Activated CD8-positive, alpha-beta memory T cell treated with anti-CD3 and anti-CD28 coated beads for 4 hours (primary cell): ENCODE results near the gene OPN4.

Experiments
- DNase-seq, 2 donors: peaks; one replicate each; pipeline ENCODE4 v3.0.0-alpha.2; 2020; ENCODE audit warnings: low read depth in 2 of 2

Gene OPN4

GRCh38 chr10:86699541-86699940, 45.2 kb downstream of the OPN4 start:
- no peak for DNase-seq

GRCh38 chr10:86699991-86700840, 45.9 kb downstream of the OPN4 start:
- no peak for DNase-seq

DNA sequence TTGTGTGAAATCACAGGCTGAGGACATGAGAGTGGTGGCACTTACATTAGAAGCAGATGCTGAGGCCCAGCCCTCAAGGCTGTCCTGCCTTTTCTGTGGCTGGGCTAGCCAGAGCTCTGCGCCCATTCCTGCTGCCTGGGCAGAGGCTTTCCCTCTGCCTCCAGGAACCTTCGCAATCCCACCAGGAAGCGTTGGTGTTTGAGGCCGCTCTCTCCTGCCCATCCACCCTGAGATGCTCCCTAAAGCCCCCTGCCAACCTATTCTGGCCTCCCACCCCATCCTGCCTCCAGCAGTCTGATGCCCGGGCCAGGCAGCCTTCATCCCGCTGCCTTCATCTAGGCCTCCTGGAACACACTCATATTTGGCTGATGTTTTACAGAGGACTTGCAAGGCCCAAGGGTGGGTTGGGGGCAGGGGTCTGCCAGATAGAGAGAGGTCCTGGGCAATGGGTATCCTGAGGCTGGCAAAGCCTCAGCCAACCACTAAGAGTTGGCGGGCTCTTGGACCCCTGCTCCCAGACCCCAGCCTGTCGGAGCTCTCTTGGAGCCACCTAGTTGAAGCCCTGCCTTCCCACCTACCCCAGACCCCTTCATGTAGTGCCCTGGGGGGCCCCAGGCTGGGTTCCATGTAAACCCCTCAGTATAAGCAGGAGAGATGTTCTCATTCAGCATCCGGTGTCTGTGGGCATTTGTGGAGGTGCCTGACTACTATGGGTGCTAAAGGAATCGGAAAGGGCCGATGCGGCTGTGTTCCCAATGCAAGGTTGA, 46.7 kb downstream of the OPN4 start:
- no peak for DNase-seq

GRCh38 chr10:86703176-86703575, 48.8 kb downstream of the OPN4 start:
- DNase-seq: no peak

DNA sequence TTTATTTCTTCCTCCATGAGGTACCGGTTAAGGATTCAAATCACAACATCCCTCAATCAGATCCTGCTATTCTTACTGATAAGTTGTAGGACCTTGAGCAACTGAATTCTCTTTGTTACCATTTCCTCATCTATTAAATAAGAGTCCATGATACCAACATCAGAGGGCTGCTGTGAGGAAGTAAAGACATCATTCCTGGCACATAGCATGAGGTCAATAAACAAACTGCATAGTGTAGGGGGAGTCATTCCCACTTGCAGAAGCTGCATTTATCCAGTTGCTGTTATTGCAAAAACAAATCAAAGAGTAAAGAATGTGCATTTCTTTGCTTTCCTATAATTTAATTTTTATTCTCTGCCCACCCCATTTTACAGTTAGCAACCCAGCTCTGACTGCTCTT, 50.8 kb downstream of the OPN4 start:
- DNase-seq: no peak

GRCh38 chr10:86705905-86706304, 51.6 kb downstream of the OPN4 start:
- no peak for DNase-seq

- DNase-seq: no peak
Observed at GRCh38 chr10:86706401-86706841, 52.1 kb downstream of the OPN4 start.

DNA sequence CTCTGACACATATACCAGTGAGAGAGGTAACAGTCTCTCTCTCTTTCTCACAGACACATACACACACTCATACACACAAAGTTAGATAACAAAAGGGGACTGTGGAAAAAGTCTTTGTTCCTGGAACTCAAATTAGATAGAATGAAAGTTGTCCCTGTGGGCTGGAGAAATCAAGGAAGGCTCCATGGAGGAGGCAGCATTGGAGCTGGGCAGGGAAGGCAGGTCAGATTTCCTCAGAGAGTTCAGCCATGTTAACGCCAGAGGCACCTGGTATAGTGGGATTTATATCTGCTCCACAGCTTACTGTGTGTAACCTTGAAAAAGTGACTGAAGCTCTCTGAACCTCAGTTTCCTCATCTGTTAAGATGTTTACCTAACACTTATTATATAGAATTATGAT, 52.6 kb downstream of the OPN4 start:
- no peak for DNase-seq

- no peak for DNase-seq
Observed at GRCh38 chr10:86707505-86707904, 53.2 kb downstream of the OPN4 start.

- DNase-seq: no peak
Observed at GRCh38 chr10:86708068-86708782, 53.9 kb downstream of the OPN4 start.

GRCh38 chr10:86708783-86709380, 54.5 kb downstream of the OPN4 start:
- no peak for DNase-seq

DNA sequence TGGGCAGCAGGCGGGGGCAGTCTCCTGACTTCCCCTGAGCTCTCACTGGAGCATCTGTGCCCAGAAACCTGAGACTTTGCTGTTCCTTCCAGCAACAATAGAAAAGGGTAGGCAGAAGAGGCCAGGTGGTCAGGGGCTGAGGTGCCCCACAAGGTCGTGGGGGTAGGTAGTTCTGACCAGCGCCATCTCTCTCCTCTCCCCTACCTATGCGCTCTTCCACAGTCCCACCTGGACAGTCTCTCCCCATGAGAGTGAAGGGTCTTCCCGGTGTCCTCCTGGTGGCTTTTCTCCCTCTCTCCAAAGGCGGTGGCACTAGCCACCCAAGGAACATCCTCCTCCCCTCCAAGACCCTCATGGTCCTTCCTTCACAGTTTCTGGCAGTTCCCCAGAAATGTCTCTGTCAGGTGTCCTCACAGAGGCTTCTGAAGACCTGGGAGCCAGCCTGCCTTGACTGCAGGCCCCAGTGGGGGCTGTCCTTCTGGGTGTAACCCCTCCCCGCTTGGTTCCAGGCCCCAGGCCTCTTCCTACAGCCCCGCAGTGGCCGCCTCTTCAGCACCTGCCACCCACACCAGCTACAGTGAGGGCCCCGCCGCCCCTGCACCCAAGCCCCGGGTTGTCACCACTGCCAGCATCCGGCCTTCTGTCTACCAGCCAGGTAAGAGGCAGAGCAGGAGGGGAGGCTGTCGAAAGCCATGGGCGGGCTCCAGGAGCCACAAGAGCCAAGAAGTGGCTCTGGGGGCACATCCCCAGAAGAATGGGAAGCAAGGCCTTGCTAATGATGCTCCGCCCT, 55.2 kb downstream of the OPN4 start:
- DNase-seq: no peak

DNA sequence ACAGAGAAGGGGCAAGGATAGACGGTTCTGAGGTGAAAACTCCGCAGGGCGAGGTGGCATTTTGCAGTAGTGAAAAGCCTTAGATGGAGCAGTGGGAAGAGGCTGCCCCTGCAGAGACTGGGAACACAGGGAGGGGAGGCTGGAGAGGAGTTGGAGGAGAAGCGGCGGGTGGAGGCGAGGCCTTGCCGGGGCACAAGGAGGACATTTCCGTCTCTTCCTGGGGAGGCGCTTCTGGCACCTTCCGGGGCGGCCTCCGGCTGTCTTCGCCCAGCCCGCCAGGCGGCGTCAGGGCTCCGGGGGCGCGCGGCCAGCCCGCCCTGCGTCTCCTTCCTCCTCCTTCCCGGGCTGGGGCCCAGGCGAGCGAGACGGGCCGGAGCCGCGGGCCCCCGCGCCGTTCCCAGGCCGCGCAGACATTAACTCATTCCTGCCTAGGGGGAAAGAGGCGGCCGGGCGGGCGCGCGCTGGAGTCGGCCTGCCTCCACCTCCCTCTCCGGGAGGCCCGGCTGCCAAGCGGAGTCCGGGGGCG, 56.7 kb downstream of the OPN4 start:
- peak; percentile 60 to 62 for DNase-seq

GRCh38 chr10:86711513-86712316, 57.4 kb downstream of the OPN4 start:
- DNase-seq: peak; percentile 8 to 17

GRCh38 chr10:86712317-86712707, 58.0 kb downstream of the OPN4 start:
- DNase-seq: no peak

GRCh38 chr10:86715156-86715795, 60.9 kb downstream of the OPN4 start:
- DNase-seq: no peak

DNA sequence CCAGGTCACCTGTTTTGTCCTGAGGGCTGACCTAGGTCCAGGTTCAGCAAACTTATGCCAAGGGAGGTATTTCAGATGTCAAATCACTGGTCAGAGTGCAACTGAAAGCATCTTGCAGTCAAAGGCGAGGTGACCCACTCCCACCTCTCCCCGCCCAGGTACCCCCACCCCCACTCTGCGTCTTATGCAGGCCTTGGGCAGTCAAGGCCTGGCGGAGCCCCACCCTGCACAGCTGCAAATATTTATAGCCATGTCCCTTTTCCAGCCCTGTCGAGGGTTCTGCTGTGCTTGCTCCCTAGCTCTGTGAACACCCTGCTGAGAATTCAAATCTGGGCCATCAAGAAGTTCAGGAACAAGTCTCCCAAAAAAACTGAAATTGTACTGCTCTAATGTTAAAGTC, 61.5 kb downstream of the OPN4 start:
- DNase-seq: no peak
